GM23338 (cell line): Measurements from ENCODE around the gene TSHZ2.

Experiments
- CREB1 ChIP-seq: fragments of 250-450 bp; sonication (Bioruptor Pico); IDR thresholded peaks from 2 replicates; pipeline ENCODE4 v1.5.0; 2020; ENCODE audit warnings: low read depth, mild to moderate bottlenecking, moderate library complexity
- EZH2 ChIP-seq: fragments of 200-600 bp; sonication (generic); IDR thresholded peaks from one replicate; pipeline ENCODE4 v1.8.0; 2017; ENCODE audit warnings: antibody characterized with exemption, mild to moderate bottlenecking, low read depth; ENCODE audit not compliant: unreplicated experiment
- POLR2AphosphoS5 ChIP-seq: IDR thresholded peaks from 2 replicates; pipeline ENCODE4 v1.6.1; 2016; ENCODE audit warnings: antibody characterized with exemption, low read depth
- TF ChIP-seq, protein P1 (sequence below), 2 experiments: fragments of 200-600 bp in 1 of 2; sonication (generic) in 1 of 2; conservative IDR thresholded peaks; 2 replicates each; pipeline versions ENCODE4 v1.5.1 to v1.6.1; 2016 to 2017; ENCODE audit warnings: antibody characterized with exemption in 2 of 2, low read depth in 2 of 2, mild to moderate bottlenecking in 2 of 2, moderate library complexity in 1 of 2
- TF ChIP-seq, protein P2 (sequence below): fragments of 250-450 bp; sonication (Bioruptor Pico); IDR thresholded peaks from 2 replicates; pipeline ENCODE4 v1.5.0; 2020; ENCODE audit warnings: mild to moderate bottlenecking, moderate library complexity

GRCh38 chr20:53500651-53501050 lies 528.5 kb downstream of the TSHZ2 start:
- TF ChIP-seq, protein P1, sequence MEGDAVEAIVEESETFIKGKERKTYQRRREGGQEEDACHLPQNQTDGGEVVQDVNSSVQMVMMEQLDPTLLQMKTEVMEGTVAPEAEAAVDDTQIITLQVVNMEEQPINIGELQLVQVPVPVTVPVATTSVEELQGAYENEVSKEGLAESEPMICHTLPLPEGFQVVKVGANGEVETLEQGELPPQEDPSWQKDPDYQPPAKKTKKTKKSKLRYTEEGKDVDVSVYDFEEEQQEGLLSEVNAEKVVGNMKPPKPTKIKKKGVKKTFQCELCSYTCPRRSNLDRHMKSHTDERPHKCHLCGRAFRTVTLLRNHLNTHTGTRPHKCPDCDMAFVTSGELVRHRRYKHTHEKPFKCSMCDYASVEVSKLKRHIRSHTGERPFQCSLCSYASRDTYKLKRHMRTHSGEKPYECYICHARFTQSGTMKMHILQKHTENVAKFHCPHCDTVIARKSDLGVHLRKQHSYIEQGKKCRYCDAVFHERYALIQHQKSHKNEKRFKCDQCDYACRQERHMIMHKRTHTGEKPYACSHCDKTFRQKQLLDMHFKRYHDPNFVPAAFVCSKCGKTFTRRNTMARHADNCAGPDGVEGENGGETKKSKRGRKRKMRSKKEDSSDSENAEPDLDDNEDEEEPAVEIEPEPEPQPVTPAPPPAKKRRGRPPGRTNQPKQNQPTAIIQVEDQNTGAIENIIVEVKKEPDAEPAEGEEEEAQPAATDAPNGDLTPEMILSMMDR (conservative IDR thresholded peaks at IDR 0.05; ENCODE audit: low read depth in 2 of 2) = no peak
- no peak for TF ChIP-seq EZH2
- TF ChIP-seq POLR2AphosphoS5 = no peak
- TF ChIP-seq CREB1 (CRISPR knock-in tag) = no peak
- TF ChIP-seq, protein P2, sequence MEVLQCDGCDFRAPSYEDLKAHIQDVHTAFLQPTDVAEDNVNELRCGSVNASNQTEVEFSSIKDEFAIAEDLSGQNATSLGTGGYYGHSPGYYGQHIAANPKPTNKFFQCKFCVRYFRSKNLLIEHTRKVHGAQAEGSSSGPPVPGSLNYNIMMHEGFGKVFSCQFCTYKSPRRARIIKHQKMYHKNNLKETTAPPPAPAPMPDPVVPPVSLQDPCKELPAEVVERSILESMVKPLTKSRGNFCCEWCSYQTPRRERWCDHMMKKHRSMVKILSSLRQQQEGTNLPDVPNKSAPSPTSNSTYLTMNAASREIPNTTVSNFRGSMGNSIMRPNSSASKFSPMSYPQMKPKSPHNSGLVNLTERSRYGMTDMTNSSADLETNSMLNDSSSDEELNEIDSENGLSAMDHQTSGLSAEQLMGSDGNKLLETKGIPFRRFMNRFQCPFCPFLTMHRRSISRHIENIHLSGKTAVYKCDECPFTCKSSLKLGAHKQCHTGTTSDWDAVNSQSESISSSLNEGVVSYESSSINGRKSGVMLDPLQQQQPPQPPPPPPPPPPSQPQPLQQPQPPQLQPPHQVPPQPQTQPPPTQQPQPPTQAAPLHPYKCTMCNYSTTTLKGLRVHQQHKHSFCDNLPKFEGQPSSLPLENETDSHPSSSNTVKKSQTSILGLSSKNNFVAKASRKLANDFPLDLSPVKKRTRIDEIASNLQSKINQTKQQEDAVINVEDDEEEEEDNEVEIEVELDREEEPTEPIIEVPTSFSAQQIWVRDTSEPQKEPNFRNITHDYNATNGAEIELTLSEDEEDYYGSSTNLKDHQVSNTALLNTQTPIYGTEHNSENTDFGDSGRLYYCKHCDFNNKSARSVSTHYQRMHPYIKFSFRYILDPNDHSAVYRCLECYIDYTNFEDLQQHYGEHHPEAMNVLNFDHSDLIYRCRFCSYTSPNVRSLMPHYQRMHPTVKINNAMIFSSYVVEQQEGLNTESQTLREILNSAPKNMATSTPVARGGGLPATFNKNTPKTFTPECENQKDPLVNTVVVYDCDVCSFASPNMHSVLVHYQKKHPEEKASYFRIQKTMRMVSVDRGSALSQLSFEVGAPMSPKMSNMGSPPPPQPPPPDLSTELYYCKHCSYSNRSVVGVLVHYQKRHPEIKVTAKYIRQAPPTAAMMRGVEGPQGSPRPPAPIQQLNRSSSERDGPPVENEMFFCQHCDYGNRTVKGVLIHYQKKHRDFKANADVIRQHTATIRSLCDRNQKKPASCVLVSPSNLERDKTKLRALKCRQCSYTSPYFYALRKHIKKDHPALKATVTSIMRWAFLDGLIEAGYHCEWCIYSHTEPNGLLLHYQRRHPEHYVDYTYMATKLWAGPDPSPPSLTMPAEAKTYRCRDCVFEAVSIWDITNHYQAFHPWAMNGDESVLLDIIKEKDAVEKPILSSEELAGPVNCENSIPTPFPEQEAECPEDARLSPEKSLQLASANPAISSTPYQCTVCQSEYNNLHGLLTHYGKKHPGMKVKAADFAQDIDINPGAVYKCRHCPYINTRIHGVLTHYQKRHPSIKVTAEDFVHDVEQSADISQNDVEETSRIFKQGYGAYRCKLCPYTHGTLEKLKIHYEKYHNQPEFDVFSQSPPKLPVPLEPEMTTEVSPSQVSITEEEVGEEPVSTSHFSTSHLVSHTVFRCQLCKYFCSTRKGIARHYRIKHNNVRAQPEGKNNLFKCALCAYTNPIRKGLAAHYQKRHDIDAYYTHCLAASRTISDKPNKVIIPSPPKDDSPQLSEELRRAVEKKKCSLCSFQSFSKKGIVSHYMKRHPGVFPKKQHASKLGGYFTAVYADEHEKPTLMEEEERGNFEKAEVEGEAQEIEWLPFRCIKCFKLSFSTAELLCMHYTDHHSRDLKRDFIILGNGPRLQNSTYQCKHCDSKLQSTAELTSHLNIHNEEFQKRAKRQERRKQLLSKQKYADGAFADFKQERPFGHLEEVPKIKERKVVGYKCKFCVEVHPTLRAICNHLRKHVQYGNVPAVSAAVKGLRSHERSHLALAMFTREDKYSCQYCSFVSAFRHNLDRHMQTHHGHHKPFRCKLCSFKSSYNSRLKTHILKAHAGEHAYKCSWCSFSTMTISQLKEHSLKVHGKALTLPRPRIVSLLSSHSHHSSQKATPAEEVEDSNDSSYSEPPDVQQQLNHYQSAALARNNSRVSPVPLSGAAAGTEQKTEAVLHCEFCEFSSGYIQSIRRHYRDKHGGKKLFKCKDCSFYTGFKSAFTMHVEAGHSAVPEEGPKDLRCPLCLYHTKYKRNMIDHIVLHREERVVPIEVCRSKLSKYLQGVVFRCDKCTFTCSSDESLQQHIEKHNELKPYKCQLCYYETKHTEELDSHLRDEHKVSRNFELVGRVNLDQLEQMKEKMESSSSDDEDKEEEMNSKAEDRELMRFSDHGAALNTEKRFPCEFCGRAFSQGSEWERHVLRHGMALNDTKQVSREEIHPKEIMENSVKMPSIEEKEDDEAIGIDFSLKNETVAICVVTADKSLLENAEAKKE (CRISPR knock-in tag) = no peak
